ENCODE data around the gene RBM20.
"Not testable (repeated sequence)": the region's sequence is repeated elsewhere in the genome, so short reads cannot be mapped to it uniquely, and the experiment has no call there.

RBM20 gene

DNA sequence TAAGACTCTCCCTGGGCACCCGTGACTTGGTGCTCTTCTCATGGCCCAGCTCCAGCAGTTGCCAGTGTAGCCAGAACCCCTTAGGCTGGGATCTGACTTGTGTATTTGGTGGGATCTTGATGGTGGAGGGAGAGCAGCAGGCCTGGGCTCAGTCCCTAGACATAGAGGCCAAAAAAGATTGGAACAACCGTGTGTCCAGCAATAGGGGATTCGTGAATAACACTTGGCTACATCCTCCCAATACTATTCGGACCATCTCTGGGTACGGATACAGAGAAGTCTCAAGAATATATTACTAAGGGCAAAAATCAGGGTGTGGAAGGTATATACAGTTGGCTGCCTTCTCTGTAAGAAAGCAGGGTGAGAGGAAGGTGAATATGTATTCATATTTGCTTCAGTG, 17.2 kb downstream of the RBM20 start:
- H3K36me3 ChIP-seq (ENCODE audit: insufficient read depth, low read length): no peaks in the 10 kb centered on the region
- H3K4me3 ChIP-seq (ENCODE audit: low read length): no peak overlapping the region
- H2AFZ ChIP-seq (ENCODE audit: low read depth, low read length): no peak overlapping the region
- H3K4me1 ChIP-seq (ENCODE audit: insufficient read depth, low read length): peaks cover 6% of the 10 kb centered on the region
- no peaks in the 10 kb centered on the region for H3K9me3 ChIP-seq (ENCODE audit: low read length)
- H3K27me3 ChIP-seq (ENCODE audit: insufficient read depth, low read length): peaks cover 9% of the 10 kb centered on the region

- no peaks in the 10 kb centered on the region for H3K36me3 ChIP-seq (ENCODE audit: insufficient read depth, low read length)
- no peak overlapping the region for H2AFZ ChIP-seq (ENCODE audit: low read depth, low read length)
- peaks cover 12% of the 10 kb centered on the region for H3K27me3 ChIP-seq (ENCODE audit: insufficient read depth, low read length)
- no peak overlapping the region for H3K4me3 ChIP-seq (ENCODE audit: low read length)
- H3K9me3 ChIP-seq (ENCODE audit: low read length): no peaks in the 10 kb centered on the region
- peaks cover 18% of the 10 kb centered on the region for H3K4me1 ChIP-seq (ENCODE audit: insufficient read depth, low read length)
Observed at GRCh38 chr10:110664483-110665420, 20.6 kb downstream of the RBM20 start.

DNA sequence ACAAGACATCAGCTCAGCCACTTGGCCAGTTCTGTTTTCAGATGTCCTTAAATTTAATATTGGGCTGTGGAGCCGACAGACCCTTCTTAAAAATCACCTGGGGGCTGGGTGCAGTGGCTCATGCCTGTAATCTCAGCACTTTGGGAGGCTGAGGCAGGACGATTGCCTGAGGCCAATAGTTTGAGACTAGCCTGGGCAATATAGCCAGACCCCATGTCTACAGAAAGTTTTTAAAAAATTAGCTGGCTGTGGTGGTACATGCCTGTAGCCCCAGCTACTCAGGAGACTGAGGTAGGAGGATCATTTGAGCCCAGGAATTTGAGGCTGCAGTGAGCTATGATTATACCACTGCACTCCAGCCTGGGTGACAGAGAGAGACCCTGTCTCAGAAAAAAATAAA, 22.1 kb downstream of the RBM20 start:
- not testable (repeated sequence) for H3K9me3 ChIP-seq (ENCODE audit: low read length); H3K4me3 ChIP-seq (ENCODE audit: low read length); H3K36me3 ChIP-seq (ENCODE audit: insufficient read depth, low read length); H2AFZ ChIP-seq (ENCODE audit: low read depth, low read length)
- Histone ChIP-seq H3K4me1 (ENCODE audit: insufficient read depth, low read length) (peaks cover 18% of the 10 kb centered on the region), H3K27me3 (ENCODE audit: insufficient read depth, low read length) (peaks cover 24% of the 10 kb centered on the region)

- Histone ChIP-seq H2AFZ (ENCODE audit: low read depth, low read length) (no peak overlapping the region), H3K9me3 (ENCODE audit: low read length) (no peaks in the 10 kb centered on the region), H3K4me3 (ENCODE audit: low read length) (no peak overlapping the region), H3K36me3 (ENCODE audit: insufficient read depth, low read length) (no peaks in the 10 kb centered on the region), H3K27me3 (ENCODE audit: insufficient read depth, low read length) (peaks cover 25% of the 10 kb centered on the region), H3K4me1 (ENCODE audit: insufficient read depth, low read length) (peaks cover 18% of the 10 kb centered on the region)
Observed at GRCh38 chr10:110666673-110667072, 22.5 kb downstream of the RBM20 start.

- Histone ChIP-seq H3K9me3 (ENCODE audit: low read length) (no peaks in the 10 kb centered on the region), H3K4me1 (ENCODE audit: insufficient read depth, low read length) (peaks cover 24% of the 10 kb centered on the region), H3K36me3 (ENCODE audit: insufficient read depth, low read length) (no peaks in the 10 kb centered on the region), H2AFZ (ENCODE audit: low read depth, low read length) (no peak overlapping the region), H3K4me3 (ENCODE audit: low read length) (no peak overlapping the region), H3K27me3 (ENCODE audit: insufficient read depth, low read length) (peaks cover 29% of the 10 kb centered on the region)
Observed at GRCh38 chr10:110667620-110668343, 23.6 kb downstream of the RBM20 start.

DNA sequence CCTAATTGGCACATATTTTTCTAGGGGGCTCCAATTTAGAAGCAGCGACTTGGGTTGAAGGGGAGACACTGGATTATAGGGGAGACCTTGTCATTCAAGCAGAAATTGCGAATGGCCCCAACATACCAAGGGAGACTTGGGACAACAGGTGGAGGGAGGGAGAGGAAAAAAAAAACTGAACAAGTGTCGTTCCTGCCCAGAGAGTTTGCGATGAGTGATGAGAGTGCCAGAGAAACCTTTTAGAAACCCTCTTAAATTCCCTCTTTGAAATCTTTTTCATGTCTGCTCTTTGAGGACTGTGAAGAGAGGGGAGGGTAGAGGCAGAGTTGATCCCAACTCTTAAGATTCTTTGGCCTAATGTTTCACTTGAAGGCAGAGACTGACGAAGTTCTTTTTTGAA, 24.3 kb downstream of the RBM20 start:
- H3K9me3 ChIP-seq (ENCODE audit: low read length): no peaks in the 10 kb centered on the region
- peaks cover 29% of the 10 kb centered on the region for H3K27me3 ChIP-seq (ENCODE audit: insufficient read depth, low read length)
- H3K4me1 ChIP-seq (ENCODE audit: insufficient read depth, low read length): peaks cover 24% of the 10 kb centered on the region
- H2AFZ ChIP-seq (ENCODE audit: low read depth, low read length): no peak overlapping the region
- no peaks in the 10 kb centered on the region for H3K36me3 ChIP-seq (ENCODE audit: insufficient read depth, low read length)
- no peak overlapping the region for H3K4me3 ChIP-seq (ENCODE audit: low read length)

DNA sequence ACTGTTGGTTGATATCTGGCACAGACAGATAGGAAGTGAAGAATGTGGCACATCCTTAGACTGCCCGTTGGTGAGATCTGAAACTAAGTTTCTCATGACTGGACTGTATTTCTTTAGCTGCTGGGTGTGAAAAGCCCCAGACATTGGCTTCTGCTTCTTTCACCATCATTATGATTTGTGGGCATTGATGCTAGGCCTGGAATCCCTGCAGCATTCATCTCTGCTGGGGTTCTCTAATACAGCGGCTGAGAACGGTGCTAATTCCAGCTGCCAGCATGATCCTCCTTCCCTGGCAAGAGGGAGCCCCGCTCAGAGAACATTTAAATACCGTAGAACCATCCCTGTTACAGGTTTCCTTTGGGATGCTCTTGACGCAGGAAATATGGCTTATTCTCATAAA, 26.2 kb downstream of the RBM20 start:
- Histone ChIP-seq H3K27me3 (ENCODE audit: insufficient read depth, low read length) (peaks cover 34% of the 10 kb centered on the region), H3K9me3 (ENCODE audit: low read length) (no peaks in the 10 kb centered on the region), H3K4me3 (ENCODE audit: low read length) (no peak overlapping the region), H2AFZ (ENCODE audit: low read depth, low read length) (no peak overlapping the region), H3K36me3 (ENCODE audit: insufficient read depth, low read length) (no peaks in the 10 kb centered on the region), H3K4me1 (ENCODE audit: insufficient read depth, low read length) (peaks cover 19% of the 10 kb centered on the region)

DNA sequence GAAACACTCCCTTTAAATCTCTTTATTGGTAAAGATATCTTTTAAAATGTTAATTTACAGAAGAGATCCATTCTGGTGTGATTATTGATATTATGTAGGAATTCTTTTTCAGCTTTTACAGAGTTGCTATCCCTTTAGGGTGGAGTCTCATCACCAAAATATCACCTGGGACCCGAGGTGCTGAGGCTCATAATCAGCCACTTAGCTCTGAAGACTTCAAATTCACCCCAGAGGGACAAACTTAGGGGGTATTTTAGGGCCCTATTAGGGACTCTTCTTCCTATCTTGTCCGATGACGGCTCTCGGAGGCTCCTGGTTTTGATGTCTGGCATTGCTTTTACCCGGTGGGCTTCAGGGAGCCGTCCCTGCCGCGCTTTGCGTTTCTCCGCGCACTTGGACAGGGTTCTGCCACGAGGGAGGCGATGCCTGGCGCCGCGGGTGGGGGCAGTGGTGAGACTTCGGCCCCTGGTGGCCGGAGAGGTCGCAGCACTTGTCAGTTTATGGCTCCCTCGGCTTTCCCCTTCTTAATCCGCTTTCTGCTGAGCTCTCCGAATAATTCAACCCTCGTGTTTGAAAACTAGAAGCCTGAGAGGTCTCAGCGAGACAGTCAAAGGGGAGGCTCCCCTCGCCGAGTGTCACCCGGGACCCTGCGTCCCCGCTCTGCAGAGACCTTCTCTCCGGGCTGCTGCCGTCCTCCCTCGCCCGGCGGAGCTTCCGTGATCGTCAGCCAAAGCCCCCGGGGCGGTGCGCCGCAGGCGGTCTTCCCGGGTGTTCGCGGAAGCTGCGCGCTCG, 27.8 kb downstream of the RBM20 start:
- peaks cover 36% of the 10 kb centered on the region for H3K27me3 ChIP-seq (ENCODE audit: insufficient read depth, low read length)

GRCh38 chr10:110672580-110672919, 28.4 kb downstream of the RBM20 start:
- no peaks in the 10 kb centered on the region for H3K9me3 ChIP-seq (ENCODE audit: low read length)
- H3K27me3 ChIP-seq (ENCODE audit: insufficient read depth, low read length): peaks cover 30% of the 10 kb centered on the region
- H3K4me3 ChIP-seq (ENCODE audit: low read length): peak overlapping the region; percentile 56
- peaks cover 17% of the 10 kb centered on the region for H3K4me1 ChIP-seq (ENCODE audit: insufficient read depth, low read length)
- H3K36me3 ChIP-seq (ENCODE audit: insufficient read depth, low read length): no peaks in the 10 kb centered on the region
- H2AFZ ChIP-seq (ENCODE audit: low read depth, low read length): peak overlapping the region; percentile 91

More for the DNA sequence above, 27.8 kb downstream of the RBM20 start:
- Histone ChIP-seq H3K4me1 (ENCODE audit: insufficient read depth, low read length) (peaks cover 19% of the 10 kb centered on the region), H3K4me3 (ENCODE audit: low read length) (peak overlapping the region; percentile 56), H3K9me3 (ENCODE audit: low read length) (no peaks in the 10 kb centered on the region), H2AFZ (ENCODE audit: low read depth, low read length) (peak overlapping the region; percentile 91), H3K36me3 (ENCODE audit: insufficient read depth, low read length) (no peaks in the 10 kb centered on the region)

GRCh38 chr10:110676016-110676415, 31.9 kb downstream of the RBM20 start:
- no peaks in the 10 kb centered on the region for H3K36me3 ChIP-seq (ENCODE audit: insufficient read depth, low read length)
- H3K4me3 ChIP-seq (ENCODE audit: low read length): no peak overlapping the region
- H2AFZ ChIP-seq (ENCODE audit: low read depth, low read length): no peak overlapping the region
- no peaks in the 10 kb centered on the region for H3K9me3 ChIP-seq (ENCODE audit: low read length)
- H3K27me3 ChIP-seq (ENCODE audit: insufficient read depth, low read length): peaks cover 17% of the 10 kb centered on the region
- peaks cover 14% of the 10 kb centered on the region for H3K4me1 ChIP-seq (ENCODE audit: insufficient read depth, low read length)

- Histone ChIP-seq H3K36me3 (ENCODE audit: insufficient read depth, low read length) (no peaks in the 10 kb centered on the region), H2AFZ (ENCODE audit: low read depth, low read length) (no peak overlapping the region), H3K4me3 (ENCODE audit: low read length) (no peak overlapping the region), H3K4me1 (ENCODE audit: insufficient read depth, low read length) (peaks cover 13% of the 10 kb centered on the region), H3K27me3 (ENCODE audit: insufficient read depth, low read length) (peaks cover 4% of the 10 kb centered on the region), H3K9me3 (ENCODE audit: low read length) (no peaks in the 10 kb centered on the region)
Observed at GRCh38 chr10:110679486-110680272, 35.5 kb downstream of the RBM20 start.

GRCh38 chr10:110680273-110681020, 36.3 kb downstream of the RBM20 start:
- no peaks in the 10 kb centered on the region for H3K9me3 ChIP-seq (ENCODE audit: low read length)
- H2AFZ ChIP-seq (ENCODE audit: low read depth, low read length): no peak overlapping the region
- no peaks in the 10 kb centered on the region for H3K36me3 ChIP-seq (ENCODE audit: insufficient read depth, low read length)
- H3K27me3 ChIP-seq (ENCODE audit: insufficient read depth, low read length): peaks cover 4% of the 10 kb centered on the region
- H3K4me1 ChIP-seq (ENCODE audit: insufficient read depth, low read length): peaks cover 13% of the 10 kb centered on the region
- no peak overlapping the region for H3K4me3 ChIP-seq (ENCODE audit: low read length)

Data from neuron (in vitro differentiated cells).